H1 (cell line): ENCODE results near the gene TLL1. TPM values are rescaled to one million over a fixed set of nuclear protein-coding genes. Genes with fewer than 3 reads are reported as not detected.

Experiments used
- CHD7 ChIP-seq: fragments of 300-600 bp; sonication (generic); IDR thresholded peaks from 2 replicates; pipeline ENCODE4 v1.7.1; 2012; ENCODE audit warnings: low read length, moderate library complexity, mild to moderate bottlenecking, inconsistent platforms; ENCODE audit not compliant: insufficient replicate concordance
- NANOG ChIP-seq: IDR thresholded peaks from 2 replicates; pipeline ENCODE4 v1.6.1; 2011; ENCODE audit warnings: low read length, low read depth, mild to moderate bottlenecking, inconsistent platforms; ENCODE audit not compliant: insufficient read depth, poor library complexity, severe bottlenecking
- polyA plus RNA-seq, 7 experiments: library from polyadenylated mRNA; depleted of rRNA in 3 of 7; stranded (reverse) in 5 of 7; unstranded in 2 of 7; fragments of >200 nt in 5 of 7; fragments of 200-250 nt in 2 of 7; gene quantifications; 1 replicate in 5 of 7; 2 replicates in 1 of 7; 4 replicates in 1 of 7; pipeline versions ENCODE4 v1.2.1 to v1.2.3, GENCODE V29; 2011 to 2013; ENCODE audit warnings: missing spikeins in 2 of 7, mixed read lengths in 2 of 7
- total RNA-seq: library from RNA; stranded (reverse); fragmentation: NEBNext Ultra II Directional; extraction: Animal tissue kit (Norgen Biotek cat#: 25700); gene quantifications from 2 replicates; pipeline ENCODE4 v1.2.1, GENCODE V29; 2021

Gene TLL1
- total and polyA plus RNA-seq, 2 of the 8 experiments (the other 6 are each of a cell fraction or from before 2014, with no cell fraction given), result 0.18 to 1.1 TPM

GRCh38 chr4:166134285-166134684 is 261.2 kb downstream of the TLL1 start (continued):
- no peak for TF ChIP-seq NANOG
- no peak for TF ChIP-seq CHD7
